HG03066 (cell line): ENCODE measurements around the gene LNP1.
A peak's percentile ranks its signal among the peaks of the same experiment; 100 is the strongest.
"Not testable (repeated sequence)": the region's sequence is repeated elsewhere in the genome, so short reads cannot be mapped to it uniquely, and the experiment has no call there.

Source experiments
- ATAC-seq: cut with Tn5 transposase; IDR thresholded peaks from one replicate; pipeline ENCODE4 v1.9.1; 2021; ENCODE audit warnings: low read depth; ENCODE audit not compliant: unreplicated experiment

LNP1 gene

DNA sequence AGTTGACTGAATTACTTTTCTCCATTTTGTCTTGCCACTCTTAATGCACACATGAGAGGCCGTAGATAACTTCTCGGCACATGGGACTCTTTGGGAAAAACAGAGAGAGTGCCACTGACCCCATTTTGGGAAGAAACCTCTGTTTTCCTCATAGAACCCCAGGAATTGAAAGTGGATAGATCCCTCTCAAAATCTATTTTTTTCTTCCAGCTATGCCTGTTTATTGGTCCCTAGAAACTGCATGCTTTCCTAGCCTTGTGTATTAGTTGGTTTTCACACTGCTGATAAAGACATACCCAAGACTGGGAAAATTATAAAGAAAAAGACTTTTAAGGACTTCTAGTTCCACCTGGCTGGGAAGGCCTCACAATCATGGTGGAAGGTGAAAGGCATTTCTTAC, 67.3 kb downstream of the LNP1 start:
- ATAC-seq = no peak

GRCh38 chr3:100470951-100471350, 69.6 kb downstream of the LNP1 start:
- ATAC-seq = no peak

DNA sequence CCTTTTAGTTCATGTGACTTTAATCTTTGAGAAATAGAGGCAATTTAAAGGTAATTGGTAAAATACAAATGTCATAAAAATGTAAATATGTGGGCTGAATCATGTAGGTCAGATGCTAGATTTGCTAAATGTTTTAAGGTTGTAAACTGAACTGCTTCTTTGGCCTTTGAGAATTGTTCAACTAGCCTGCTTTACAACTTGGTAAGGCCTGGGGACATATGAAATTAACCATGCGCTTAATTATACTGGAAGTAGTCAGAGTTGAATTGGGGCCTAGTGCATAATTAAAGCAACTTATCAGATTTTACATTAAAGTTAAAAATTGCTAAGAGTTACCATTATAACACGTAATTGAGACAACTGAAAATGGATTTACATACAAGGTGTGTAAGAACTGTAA, 70.1 kb downstream of the LNP1 start:
- no peak for ATAC-seq

DNA sequence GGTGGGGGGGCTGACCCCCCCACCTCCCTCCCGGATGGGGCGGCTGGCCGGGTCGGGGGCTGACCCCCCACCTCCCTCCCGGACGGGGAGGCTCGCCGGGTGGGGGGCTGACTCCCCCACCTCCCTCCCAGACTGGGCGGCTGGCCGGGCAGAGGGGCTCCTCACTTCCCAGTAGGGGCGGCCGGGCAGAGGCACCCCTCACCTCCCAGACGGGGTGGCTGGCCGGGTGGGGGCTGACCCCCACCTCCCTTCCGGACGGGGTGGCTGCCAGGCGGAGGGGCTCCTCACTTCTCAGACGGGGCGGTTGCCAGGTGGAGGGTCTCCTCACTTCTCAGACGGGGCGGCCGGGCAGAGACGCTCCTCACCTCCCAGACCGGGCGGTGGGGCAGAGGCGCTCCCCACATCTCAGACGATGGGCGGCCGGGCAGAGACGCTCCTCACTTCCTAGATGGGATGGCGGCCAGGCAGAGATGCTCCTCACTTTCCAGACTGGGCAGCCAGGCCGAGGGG, 76.6 kb downstream of the LNP1 start:
- not testable (repeated sequence) for ATAC-seq

DNA sequence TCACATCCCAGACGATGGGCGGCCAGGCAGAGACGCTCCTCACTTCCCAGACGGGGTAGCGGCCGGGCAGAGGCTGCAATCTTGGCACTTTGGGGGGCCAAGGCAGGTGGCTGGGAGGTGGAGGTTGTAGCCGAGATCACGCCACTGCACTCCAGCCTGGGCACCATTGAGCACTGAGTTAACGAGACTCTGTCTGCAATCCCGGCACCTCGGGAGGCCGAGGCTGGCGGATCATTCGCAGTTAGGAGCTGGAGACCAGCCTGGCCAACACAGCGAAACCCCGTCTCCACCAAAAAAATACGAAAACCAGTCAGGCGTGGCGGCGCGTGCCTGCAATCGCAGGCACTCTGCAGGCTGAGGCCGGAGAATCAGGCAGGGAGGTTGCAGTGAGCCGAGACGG, 77.2 kb downstream of the LNP1 start:
- not testable (repeated sequence) for ATAC-seq

DNA sequence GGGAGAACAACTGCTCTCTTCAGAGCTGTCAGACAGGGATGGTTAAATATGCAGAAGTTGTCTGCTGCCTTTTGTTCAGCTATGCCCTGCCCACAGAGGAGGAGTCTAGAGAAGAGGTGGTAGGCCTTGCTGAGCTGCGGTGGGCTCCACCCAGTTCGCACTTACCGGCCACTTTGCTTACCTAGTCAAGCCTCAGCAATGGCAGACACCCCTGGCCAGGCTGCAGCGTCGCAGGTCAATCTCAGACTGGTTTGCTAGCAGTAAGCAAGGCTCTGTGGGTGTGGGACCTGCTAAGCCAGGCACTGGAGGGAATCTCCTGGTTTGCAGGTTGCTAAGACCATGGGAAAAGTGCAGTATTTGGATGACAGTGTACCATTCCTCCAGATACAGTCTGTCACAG, 78.7 kb downstream of the LNP1 start:
- no peak for ATAC-seq

GRCh38 chr3:100482176-100482575, 80.8 kb downstream of the LNP1 start:
- no peak for ATAC-seq

DNA sequence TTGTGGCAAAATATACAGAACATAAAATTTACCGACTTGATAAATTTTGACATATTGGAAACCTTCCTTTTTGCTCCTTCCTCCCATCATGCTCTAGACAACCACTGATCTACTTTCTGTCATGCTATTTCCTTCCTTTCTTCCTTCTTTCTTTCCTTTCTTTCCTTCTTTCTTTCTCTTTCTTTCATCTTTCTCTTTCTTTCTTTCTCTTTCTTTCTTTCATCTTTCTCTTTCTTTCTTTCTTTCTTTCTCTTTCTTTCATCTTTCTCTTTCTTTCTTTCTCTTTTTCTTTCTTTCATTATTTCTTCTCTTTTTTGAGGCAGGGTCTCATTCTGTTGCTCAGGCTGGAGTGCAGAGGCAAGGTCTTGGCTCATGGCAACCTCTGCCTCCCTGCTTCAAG, 82.2 kb downstream of the LNP1 start:
- no peak for ATAC-seq

DNA sequence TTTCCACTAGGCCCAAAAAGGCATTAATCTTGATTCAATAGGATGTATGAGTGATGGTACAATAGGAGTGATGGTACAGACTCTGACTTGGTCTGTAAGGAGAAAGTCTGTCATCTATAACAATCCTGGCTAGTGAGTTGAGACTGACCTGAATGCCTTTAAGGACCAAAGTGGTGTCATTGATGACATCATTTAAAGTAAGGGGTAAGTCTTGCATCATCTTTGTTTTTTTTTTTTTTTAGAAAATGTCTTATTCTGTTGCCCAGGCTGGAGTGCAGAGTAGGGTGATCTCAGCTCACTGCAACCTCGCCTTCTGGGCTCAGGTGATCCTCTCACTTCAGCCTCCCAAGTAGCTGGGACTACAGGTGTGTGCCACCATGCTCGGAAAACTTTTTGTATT, 85.5 kb downstream of the LNP1 start:
- ATAC-seq = no peak

DNA sequence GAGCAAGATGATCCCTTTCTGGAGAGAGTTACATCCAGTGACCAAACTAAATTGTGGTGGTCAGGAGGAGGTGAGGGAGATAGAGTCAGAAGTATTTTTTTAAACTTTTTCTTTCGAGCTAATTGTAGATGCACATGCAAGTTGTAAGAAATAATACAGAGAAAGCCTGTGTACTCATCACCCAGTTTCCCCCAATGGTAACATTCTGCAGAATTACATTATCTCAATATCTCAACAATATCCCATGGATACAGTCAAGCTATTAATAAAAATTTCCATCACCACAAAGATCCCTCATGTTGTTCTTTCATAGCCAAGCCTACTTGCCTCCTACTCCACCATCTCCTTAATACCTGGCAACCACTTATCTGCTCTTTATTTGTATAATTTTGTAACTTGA, 87.8 kb downstream of the LNP1 start:
- no peak for ATAC-seq

GRCh38 chr3:100492059-100493006, 91.0 kb downstream of the LNP1 start, which contains the start of gene TMEM45A:
Gene TMEM45A (plus strand): TSS chr3:100492619. CDS start chr3:100555212, 62,593 bp downstream.
- ATAC-seq = peak; percentile 96

GRCh38 chr3:100496711-100497261, 95.4 kb downstream of the LNP1 start:
- no peak for ATAC-seq

GRCh38 chr3:100499651-100500050, 98.3 kb downstream of the LNP1 start:
- no peak for ATAC-seq

DNA sequence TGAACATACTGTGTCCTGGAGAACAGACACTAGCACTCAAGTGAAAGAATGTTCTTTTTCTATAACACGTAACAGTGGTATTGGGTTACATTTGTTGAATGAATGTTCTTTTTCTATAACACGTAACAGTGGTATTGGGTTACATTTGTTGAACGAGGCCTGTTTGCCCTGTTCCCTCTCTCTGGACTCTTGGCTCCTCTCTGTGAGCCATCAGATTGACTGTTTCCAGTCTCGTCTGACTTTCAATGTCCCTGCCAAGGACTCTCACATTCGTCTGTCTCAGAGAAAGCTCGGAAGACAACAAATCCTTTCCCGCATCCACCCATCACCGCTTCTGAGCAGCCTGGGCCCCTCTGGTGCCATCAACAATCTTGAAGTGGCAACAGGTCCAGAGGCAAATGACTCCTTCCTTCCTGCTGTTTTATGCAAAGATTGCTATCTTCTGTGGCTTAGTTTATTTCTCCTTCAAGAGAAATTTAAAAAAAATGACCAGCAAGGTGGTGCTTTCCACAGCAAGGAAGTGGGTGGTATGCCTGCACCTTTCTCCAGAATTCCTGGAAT, 99.1 kb downstream of the LNP1 start:
- ATAC-seq = no peak

DNA sequence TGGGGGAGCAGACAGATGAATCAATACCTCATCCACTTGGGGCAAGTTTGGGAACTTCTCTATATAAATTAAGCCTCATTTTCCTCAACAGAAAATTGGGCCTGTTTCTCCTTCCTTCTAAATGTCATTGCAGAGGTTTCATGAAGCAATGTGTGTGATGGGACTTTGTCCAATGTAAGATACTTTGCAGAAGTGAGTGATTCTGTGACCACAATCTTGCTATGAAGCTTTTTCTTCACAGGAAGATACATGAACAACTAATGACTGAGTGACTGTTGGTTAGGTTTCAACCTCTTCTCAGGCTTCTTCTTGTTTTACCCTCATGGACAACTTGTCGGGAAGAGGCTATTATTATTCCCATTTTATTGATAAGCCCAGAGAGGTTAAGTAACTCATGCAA, 102.1 kb downstream of the LNP1 start:
- ATAC-seq = no peak
